Lung (tissue), 12 donors: ENCODE data around the gene CABP7. TPM values are rescaled to one million over a fixed set of nuclear protein-coding genes. Genes with fewer than 3 reads are reported as not detected.

Source experiments
- ATAC-seq: fragments of 200-7000 bp; cut with Tn5 transposase; one replicate; pipeline ENCODE4 v1.9.1; 2020; ENCODE audit warnings: moderate number of reproducible peaks; ENCODE audit not compliant: insufficient read depth, low FRiP score
- DNase-seq, 3 donors: peaks; one replicate each; pipeline ENCODE4 v3.0.0-alpha.2; 2013 to 2017
- H3K27ac ChIP-seq, 2 donors: one replicate each; pipeline ENCODE4 v1.5.1; 2013; ENCODE audit warnings: mild to moderate bottlenecking in 2 of 2, moderate library complexity in 2 of 2, control low read depth in 1 of 2, inconsistent platforms in 1 of 2, low read depth in 1 of 2, low read length in 1 of 2
- H3K27me3 ChIP-seq, 3 donors: one replicate each; pipeline ENCODE4 v1.5.1; 2013; ENCODE audit warnings: low read length in 2 of 3; ENCODE audit not compliant: control insufficient read depth in 3 of 3, insufficient read depth in 3 of 3
- H3K36me3 ChIP-seq, 4 donors: one replicate each; pipeline ENCODE4 v1.5.1; 2013; ENCODE audit warnings: low read length in 4 of 4, mild to moderate bottlenecking in 1 of 4, moderate library complexity in 1 of 4; ENCODE audit not compliant: control insufficient read depth in 4 of 4, insufficient read depth in 4 of 4
- H3K4me1 ChIP-seq, 5 donors: one replicate each; pipeline ENCODE4 v1.5.1; 2013; ENCODE audit warnings: low read length in 5 of 5, mild to moderate bottlenecking in 2 of 5, moderate library complexity in 1 of 5; ENCODE audit not compliant: control insufficient read depth in 5 of 5, insufficient read depth in 5 of 5
- H3K4me3 ChIP-seq: one replicate; pipeline ENCODE4 v1.5.1; 2013; ENCODE audit warnings: mild to moderate bottlenecking, control low read depth, moderate library complexity
- H3K9ac ChIP-seq, 2 donors: one replicate each; pipeline ENCODE4 v1.5.1; 2013; ENCODE audit warnings: low read length in 2 of 2, control low read depth in 1 of 2; ENCODE audit not compliant: insufficient read depth in 1 of 2
- H3K9me3 ChIP-seq, 4 donors: one replicate each; pipeline ENCODE4 v1.5.1; 2013; ENCODE audit warnings: low read length in 3 of 4, mild to moderate bottlenecking in 1 of 4, moderate library complexity in 1 of 4; ENCODE audit not compliant: control insufficient read depth in 4 of 4, insufficient read depth in 3 of 4
- WGBS, 2 donors: extraction: QIAGEN DNeasy Blood & Tissue Kit; methylation state at CpG; one replicate each; pipeline ENCODE4 v1.1.7; 2013; 5-methylcytosine and 5-hydroxymethylcytosine counted together
- polyA plus RNA-seq, 2 donors: library from polyadenylated mRNA; stranded (reverse); fragments of 200-250 nt; gene quantifications; one replicate each; pipeline ENCODE4 v1.2.1, GENCODE V29; 2013
- total RNA-seq, 2 donors: library from RNA; depleted of rRNA in 1 of 2; stranded (reverse); fragments of >200 nt in 1 of 2; gene quantifications; one replicate each; pipeline ENCODE4 v1.2.1, GENCODE V29; 2014 to 2021
- TF ChIP-seq, protein P1 (sequence below): IDR thresholded peaks from 2 replicates; pipeline ENCODE4 v1.5.1; 2012; ENCODE audit warnings: mild to moderate bottlenecking; ENCODE audit errors: control extremely low read depth, extremely low read depth
- donor health status: control.
- donor health status: control.
- donor health status: Bipolar disorder and iron deficiency.
- donor health status: healthy.
- donor health status: DM: yes; HTN: yes; CAD: no.

CABP7 gene
- total and polyA plus RNA-seq, 4 donors, result 0.05 to 0.12 (median 0.06) TPM; not detected in 1

DNA sequence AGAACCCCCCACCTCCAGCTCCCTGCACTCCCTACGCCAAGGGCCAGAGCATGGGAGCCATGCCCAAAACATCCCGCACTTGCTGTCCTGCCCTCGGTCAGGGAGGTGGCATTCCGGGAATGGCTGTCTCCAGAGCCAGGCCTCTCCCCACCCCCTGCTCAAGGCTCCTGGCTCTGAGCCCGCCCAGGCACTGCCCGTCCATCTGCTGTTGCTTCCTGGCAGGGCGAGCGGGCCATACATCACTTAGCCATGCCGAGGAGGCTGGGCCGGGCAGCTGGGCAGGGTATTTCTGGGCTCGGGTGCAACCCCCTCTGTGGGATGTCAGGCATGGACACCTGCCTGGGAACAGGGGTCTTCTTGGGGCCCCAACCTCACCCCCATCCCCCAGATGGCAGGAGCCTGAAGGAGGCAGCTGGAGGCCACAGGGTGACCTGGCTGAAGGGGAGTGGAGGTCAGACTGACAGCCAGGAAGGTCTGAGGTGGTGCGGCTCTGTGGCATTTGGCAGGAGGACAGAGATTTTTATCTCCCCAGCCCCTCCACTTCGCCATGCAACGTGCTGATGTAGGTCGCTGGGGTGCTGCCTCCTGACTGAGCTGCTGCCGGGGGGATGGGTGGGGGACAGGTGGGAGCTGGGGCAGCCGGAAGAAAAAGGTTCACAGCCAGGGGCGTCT is 8.7 kb upstream of the CABP7 start:
- peaks cover 0 to 5% (median 0%) of the 10 kb centered on the region in 3 donors for H3K27me3 ChIP-seq
- TF ChIP-seq, protein P1, sequence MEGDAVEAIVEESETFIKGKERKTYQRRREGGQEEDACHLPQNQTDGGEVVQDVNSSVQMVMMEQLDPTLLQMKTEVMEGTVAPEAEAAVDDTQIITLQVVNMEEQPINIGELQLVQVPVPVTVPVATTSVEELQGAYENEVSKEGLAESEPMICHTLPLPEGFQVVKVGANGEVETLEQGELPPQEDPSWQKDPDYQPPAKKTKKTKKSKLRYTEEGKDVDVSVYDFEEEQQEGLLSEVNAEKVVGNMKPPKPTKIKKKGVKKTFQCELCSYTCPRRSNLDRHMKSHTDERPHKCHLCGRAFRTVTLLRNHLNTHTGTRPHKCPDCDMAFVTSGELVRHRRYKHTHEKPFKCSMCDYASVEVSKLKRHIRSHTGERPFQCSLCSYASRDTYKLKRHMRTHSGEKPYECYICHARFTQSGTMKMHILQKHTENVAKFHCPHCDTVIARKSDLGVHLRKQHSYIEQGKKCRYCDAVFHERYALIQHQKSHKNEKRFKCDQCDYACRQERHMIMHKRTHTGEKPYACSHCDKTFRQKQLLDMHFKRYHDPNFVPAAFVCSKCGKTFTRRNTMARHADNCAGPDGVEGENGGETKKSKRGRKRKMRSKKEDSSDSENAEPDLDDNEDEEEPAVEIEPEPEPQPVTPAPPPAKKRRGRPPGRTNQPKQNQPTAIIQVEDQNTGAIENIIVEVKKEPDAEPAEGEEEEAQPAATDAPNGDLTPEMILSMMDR, result no peak
- H3K9ac ChIP-seq, result no peak overlapping the region
- DNase-seq (no peak), ATAC-seq (no peak)
- H3K4me3 ChIP-seq, result no peak overlapping the region
- H3K9me3 ChIP-seq, result peaks cover 0 to 3% (median 0%) of the 10 kb centered on the region in 4 donors
- H3K4me1 ChIP-seq, result no peaks in the 10 kb centered on the region
- 39 to 55% methylated on average over 16 to 18 of the region's 18 CpGs for WGBS, 2 donors
- H3K36me3 ChIP-seq, result no peaks in the 10 kb centered on the region
- no peak overlapping the region for H3K27ac ChIP-seq

- H3K9me3 ChIP-seq, result peaks cover 0 to 3% (median 0%) of the 10 kb centered on the region in 4 donors
- no peaks in the 10 kb centered on the region for H3K4me1 ChIP-seq
- TF ChIP-seq, protein P1, result no peak
- no peak overlapping the region for H3K4me3 ChIP-seq
- 80 to 85% methylated on average over 2 of the region's 2 CpGs for WGBS, 2 donors
- H3K27ac ChIP-seq, result no peak overlapping the region
- ATAC-seq (no peak), DNase-seq (no peak)
- H3K9ac ChIP-seq, result no peak overlapping the region
- no peaks in the 10 kb centered on the region for H3K36me3 ChIP-seq
- H3K27me3 ChIP-seq, result peaks cover 0 to 5% (median 0%) of the 10 kb centered on the region in 3 donors
These were observed 7.7 kb upstream of the CABP7 start for GRCh38 chr22:29712119-29712518.

GRCh38 chr22:29713156-29713727 is 6.6 kb upstream of the CABP7 start:
- no peak for DNase-seq
- peaks cover 0 to 8% (median 0%) of the 10 kb centered on the region in 3 donors for H3K27me3 ChIP-seq
- H3K4me3 ChIP-seq, result no peak overlapping the region
- H3K36me3 ChIP-seq, result no peaks in the 10 kb centered on the region
- WGBS, 2 donors, result 63 to 71% methylated on average over 8 of the region's 8 CpGs
- H3K27ac ChIP-seq, result no peak overlapping the region
- no peak for ATAC-seq
- no peaks in the 10 kb centered on the region for H3K4me1 ChIP-seq
- peaks cover 0 to 3% (median 0%) of the 10 kb centered on the region in 4 donors for H3K9me3 ChIP-seq
- TF ChIP-seq, protein P1, result no peak
- H3K9ac ChIP-seq, result no peak overlapping the region
